HG03571 (cell line): Measurements from ENCODE around the gene SETSIP.
"Not testable (repeated sequence)": the region's sequence is repeated elsewhere in the genome, so short reads cannot be mapped to it uniquely, and the experiment has no call there.

Source experiments
- ATAC-seq: cut with Tn5 transposase; IDR thresholded peaks from one replicate; pipeline ENCODE4 v1.9.1; 2021; ENCODE audit not compliant: unreplicated experiment

SETSIP gene

GRCh38 chr1:92075311-92075710 lies at the start of gene SETSIP:
SETSIP (minus strand) TSS chr1:92075411; CDS start chr1:92075411, 0 bp downstream.
- no peak for ATAC-seq

GRCh38 chr1:92123868-92124267 lies 48.7 kb upstream of the SETSIP start:
- ATAC-seq = no peak

- no peak for ATAC-seq
Measured at GRCh38 chr1:92118826-92119225, 43.6 kb upstream of the SETSIP start.

DNA sequence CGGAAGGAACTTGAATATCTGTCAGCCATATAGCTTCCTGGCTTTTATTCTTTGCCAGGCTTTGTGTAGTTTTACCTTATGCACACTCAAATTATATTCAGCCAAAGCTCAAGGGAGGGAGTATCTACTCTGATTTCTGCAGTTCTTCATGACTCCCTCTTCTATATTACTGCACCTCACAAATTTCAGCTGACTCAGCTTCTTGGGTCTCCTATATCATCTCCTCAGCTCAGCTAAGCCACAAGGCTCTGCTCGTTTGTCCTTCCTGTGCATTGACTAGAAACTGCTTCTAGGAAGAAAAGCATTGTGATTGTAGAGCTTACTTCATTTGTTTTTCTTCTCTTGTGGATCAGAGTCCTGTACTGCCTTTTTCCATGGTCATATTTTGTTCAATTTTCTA lies 42.3 kb upstream of the SETSIP start:
- no peak for ATAC-seq

DNA sequence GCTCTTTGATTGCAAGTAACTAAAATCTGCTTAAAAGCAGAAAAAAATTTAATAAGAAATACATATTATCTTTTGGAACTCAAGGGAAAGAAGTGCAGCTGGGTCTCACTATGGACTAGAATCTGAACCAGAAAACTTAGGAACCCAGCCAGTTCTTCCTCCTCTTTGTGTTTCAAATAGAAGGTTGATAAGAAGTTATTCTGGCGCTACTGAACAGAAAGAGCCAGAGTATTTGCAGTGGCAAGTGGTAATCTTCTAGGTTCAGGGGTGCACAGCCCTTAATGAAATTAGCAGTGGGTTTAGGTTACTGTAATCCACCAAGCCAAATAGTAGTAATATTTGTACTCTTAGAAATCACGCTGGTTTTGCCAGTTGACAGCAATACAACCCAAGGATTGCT lies 33.4 kb upstream of the SETSIP start:
- ATAC-seq = no peak

DNA sequence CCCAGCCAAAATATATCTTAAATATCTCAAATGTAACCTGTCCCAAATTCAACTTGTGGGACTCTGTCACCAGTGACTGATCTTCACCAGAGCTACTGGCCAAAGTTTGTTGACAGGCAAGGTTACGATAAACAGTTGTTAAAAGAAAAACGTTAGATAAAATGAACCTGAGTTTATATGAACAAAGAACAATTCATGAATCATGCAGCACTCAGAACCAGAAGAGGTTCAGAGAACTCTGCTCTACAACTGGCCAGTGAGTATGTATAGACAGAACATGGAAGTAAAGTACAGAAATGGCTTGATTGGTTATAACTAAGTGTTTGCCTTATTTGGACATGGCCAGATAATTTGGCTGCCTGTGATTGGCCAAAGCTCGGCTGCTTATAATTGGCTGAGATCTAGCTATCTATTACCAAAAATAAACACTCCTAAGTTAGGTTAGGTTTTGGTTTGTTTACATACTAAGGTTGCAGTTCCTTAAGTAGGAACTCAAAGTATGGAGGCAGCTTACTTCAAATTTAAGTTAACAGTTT lies 30.4 kb upstream of the SETSIP start:
- no peak for ATAC-seq

- no peak for ATAC-seq
Measured at GRCh38 chr1:92096317-92096716, 21.1 kb upstream of the SETSIP start.

- no peak for ATAC-seq
Measured at GRCh38 chr1:92095874-92096273, 20.7 kb upstream of the SETSIP start.

GRCh38 chr1:92094595-92094994 lies 19.4 kb upstream of the SETSIP start:
- no peak for ATAC-seq

DNA sequence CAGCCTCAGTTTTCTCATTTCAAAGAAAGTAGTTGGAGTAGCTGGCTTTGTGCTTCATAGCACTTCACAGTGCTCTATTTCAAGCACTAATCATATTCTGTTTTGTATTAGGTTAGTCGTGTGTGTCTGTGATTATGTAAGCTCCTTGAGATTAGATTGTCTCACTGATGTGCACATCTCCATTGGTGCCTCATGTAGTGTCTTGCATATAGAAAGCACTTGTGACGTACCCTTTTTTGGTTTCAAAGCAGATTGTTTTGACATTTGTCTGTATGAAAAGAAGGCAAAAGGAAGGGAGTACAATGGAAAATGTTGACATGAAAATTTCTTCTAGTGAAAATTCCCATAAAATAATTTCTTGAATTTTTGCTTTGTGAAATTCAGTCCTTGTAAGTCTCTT lies 18.9 kb upstream of the SETSIP start:
- no peak for ATAC-seq

GRCh38 chr1:92091625-92092024 lies 16.4 kb upstream of the SETSIP start:
- no peak for ATAC-seq

- ATAC-seq = no peak
Measured at GRCh38 chr1:92087542-92087941, 12.3 kb upstream of the SETSIP start.

DNA sequence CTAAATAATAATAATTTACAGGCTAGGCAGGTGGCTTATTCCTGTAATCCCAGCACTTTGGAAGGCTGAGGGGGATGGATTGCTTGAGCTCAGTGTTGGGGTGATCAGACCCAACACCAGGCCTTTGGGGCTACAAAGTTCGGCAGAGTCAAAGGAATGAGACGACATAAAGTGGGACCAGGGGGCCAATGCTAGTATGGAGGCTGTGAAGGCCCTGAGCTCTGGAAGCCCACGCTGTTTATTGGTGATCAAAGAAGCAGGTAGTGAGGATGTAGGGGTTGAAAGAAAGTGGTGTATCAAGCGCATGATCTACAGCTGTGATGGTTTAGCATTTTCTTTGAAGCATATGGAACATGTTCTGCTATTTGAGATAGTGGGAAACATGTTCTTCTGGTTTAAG lies 10.5 kb upstream of the SETSIP start:
- ATAC-seq = no peak

- ATAC-seq = no peak
Measured at GRCh38 chr1:92084651-92085050, 9.4 kb upstream of the SETSIP start.

GRCh38 chr1:92081031-92081430 lies 5.8 kb upstream of the SETSIP start:
- no peak for ATAC-seq

DNA sequence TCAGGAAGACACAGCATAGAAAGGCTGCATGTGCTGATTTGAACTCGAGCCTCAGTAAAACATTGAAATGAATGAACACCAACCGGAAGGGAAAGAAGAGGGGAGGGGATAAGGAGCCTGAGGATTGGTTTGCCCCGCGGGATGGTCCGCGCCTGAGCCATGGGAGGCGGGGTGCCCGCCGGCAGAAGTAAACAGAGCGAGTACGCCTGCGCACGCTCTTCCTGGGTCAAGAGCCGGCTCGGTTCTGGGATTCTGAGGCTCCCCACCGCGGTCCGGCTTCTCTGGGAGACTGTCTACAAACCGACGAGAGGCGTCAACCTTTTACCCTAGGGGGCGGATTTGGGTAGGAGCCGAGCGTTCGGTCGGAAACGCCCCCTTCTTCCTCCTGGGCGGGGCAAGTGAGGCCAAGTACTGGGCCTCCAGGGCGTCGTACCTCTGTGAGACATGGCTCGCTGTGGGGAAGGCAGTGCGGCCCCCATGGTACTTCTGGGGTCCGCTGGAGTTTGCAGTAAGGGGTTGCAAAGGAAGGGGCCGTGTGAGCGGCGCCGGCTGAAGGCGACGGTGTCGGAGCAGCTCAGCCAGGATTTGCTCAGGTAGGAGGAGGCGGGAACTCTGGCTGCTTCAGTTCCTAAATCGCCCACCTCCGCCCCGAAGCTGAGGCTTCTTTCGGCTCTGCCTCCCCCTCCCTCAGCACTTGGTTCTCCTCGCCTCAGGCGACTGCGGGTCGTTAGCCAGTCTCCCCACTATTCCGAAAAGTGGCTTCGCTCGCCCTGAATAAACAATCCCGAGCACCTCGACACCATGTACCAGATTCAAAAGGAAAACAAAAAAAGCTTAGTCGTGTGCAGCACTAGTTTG lies 5.1 kb upstream of the SETSIP start, which contains the start of gene BTBD8:
Gene BTBD8 (plus strand): TSS at position 218 of the 858 bp plus-strand sequence. CDS start 227 bp downstream, at position 445.
- peak; percentile 94 for ATAC-seq

GRCh38 chr1:92079441-92079840 lies 4.2 kb upstream of the SETSIP start:
- no peak for ATAC-seq

- ATAC-seq = not testable (repeated sequence)
Measured at GRCh38 chr1:92078077-92078476, 2.9 kb upstream of the SETSIP start.

DNA sequence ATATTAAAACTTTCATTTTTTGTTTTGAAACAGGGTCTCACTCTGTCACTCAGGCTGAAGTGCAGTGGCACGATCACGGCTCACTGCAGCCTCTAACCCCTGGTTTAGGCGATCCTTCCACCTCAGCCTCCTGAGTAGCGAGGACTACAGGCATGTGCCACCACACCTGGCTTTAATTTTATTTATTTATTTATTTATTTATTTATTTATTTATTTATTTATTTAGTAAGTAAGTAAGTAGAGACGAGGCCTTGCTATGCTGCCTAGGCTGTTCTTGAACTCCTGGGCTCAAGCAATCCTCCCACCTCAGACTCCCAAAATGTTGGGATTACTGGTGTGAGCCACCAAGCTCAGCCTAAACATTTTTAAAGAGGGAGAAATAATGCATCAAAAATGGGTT lies 1.2 kb upstream of the SETSIP start:
- no peak for ATAC-seq

GRCh38 chr1:92074446-92074845 lies 765 bp downstream of the SETSIP start:
- ATAC-seq = not testable (repeated sequence)

- ATAC-seq = no peak
Measured at GRCh38 chr1:92070892-92071291, 4.3 kb downstream of the SETSIP start.

- ATAC-seq = no peak
Measured at GRCh38 chr1:92066321-92066720, 8.9 kb downstream of the SETSIP start.

DNA sequence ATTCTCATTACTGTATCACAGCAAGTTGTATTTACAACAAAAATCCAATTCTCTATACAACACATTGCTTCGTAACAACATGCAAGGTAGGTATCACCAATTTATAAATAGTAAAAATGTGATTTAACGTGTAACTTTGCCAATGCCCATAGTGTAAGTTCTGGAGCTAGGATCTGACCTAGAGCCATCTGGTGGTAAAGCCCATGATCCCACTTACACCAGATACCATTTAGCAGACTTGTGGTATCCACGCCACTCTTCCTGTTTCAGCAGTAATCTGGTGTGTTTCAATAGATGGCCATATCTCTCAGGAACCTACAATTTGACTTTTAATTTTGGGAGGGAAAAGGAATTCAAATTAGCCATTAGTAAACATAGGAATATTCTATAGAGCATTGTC lies 10.2 kb downstream of the SETSIP start:
- ATAC-seq = no peak
